ENCODE data around the gene NFU1.
A peak's percentile ranks its signal among the peaks of the same experiment; 100 is the strongest.

Gene NFU1

DNA sequence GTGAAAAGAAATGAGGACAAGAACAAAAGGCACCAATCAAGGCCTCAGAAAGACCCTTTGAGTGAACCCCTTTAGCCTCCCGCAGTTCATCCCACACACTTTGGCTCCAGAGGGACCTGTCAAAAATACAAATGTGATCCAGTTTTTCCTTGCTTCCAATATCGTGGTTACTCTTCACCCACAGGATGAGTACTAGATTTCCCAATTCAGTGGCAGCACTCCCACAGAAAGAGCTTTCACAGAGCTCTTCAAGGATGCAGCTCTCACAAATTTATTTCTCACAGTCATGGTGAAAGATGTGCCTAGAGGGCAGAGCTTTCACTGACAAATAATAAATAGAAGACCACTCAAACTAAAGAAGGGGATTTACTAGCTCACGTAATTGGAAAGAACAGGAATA lies 47.2 kb downstream of the NFU1 start:
- Histone ChIP-seq H3K79me2 (ENCODE audit: low read length) (peaks cover 26% of the 10 kb centered on the region), H3K4me2 (ENCODE audit: low read length) (no peak overlapping the region), H4K20me1 (ENCODE audit: insufficient read depth, low read length) (0 out of 2 replicates have a peak, but pooled peaks cover 3% of the 10 kb centered on the region), H3K4me3 (ENCODE audit: low read length) (no peak overlapping the region), H3K9me3 (ENCODE audit: insufficient read depth, low read length) (no peaks in the 10 kb centered on the region), H3K36me3 (replicated peaks; ENCODE audit: low read depth, low read length) (peaks cover 4% of the 10 kb centered on the region), H3K27me3 (ENCODE audit: low read depth, low read length) (no peaks in the 10 kb centered on the region), H2AFZ (ENCODE audit: low read depth, low read length) (no peak overlapping the region), H3K27ac (ENCODE audit: low read length) (no peak overlapping the region), H3K4me1 (ENCODE audit: low read length) (peaks cover 22% of the 10 kb centered on the region), H3K9ac (ENCODE audit: low read length) (no peak overlapping the region)
- TF ChIP-seq EZH2phosphoT487 (IDR thresholded peaks at IDR 0.05; ENCODE audit: low read depth), result no peak
- TF ChIP-seq, protein P1, sequence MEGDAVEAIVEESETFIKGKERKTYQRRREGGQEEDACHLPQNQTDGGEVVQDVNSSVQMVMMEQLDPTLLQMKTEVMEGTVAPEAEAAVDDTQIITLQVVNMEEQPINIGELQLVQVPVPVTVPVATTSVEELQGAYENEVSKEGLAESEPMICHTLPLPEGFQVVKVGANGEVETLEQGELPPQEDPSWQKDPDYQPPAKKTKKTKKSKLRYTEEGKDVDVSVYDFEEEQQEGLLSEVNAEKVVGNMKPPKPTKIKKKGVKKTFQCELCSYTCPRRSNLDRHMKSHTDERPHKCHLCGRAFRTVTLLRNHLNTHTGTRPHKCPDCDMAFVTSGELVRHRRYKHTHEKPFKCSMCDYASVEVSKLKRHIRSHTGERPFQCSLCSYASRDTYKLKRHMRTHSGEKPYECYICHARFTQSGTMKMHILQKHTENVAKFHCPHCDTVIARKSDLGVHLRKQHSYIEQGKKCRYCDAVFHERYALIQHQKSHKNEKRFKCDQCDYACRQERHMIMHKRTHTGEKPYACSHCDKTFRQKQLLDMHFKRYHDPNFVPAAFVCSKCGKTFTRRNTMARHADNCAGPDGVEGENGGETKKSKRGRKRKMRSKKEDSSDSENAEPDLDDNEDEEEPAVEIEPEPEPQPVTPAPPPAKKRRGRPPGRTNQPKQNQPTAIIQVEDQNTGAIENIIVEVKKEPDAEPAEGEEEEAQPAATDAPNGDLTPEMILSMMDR (IDR thresholded peaks at IDR 0.05; ENCODE audit: low read depth, low read length), result no peak

GRCh38 chr2:69389271-69389670 lies 48.0 kb downstream of the NFU1 start:
- Histone ChIP-seq H3K9ac (ENCODE audit: low read length) (no peak overlapping the region), H3K4me1 (ENCODE audit: low read length) (peaks cover 22% of the 10 kb centered on the region), H2AFZ (ENCODE audit: low read depth, low read length) (no peak overlapping the region), H3K4me2 (ENCODE audit: low read length) (no peak overlapping the region), H3K79me2 (ENCODE audit: low read length) (peaks cover 31% of the 10 kb centered on the region), H3K9me3 (ENCODE audit: insufficient read depth, low read length) (no peaks in the 10 kb centered on the region), H3K27me3 (ENCODE audit: low read depth, low read length) (no peaks in the 10 kb centered on the region), H4K20me1 (ENCODE audit: insufficient read depth, low read length) (0 out of 2 replicates have a peak, but pooled peaks cover 3% of the 10 kb centered on the region), H3K27ac (ENCODE audit: low read length) (no peak overlapping the region), H3K4me3 (ENCODE audit: low read length) (no peak overlapping the region), H3K36me3 (replicated peaks; ENCODE audit: low read depth, low read length) (no peaks in the 10 kb centered on the region)
- TF ChIP-seq, protein P1 (IDR thresholded peaks at IDR 0.05; ENCODE audit: low read depth, low read length), result no peak
- TF ChIP-seq EZH2phosphoT487 (IDR thresholded peaks at IDR 0.05; ENCODE audit: low read depth), result no peak

DNA sequence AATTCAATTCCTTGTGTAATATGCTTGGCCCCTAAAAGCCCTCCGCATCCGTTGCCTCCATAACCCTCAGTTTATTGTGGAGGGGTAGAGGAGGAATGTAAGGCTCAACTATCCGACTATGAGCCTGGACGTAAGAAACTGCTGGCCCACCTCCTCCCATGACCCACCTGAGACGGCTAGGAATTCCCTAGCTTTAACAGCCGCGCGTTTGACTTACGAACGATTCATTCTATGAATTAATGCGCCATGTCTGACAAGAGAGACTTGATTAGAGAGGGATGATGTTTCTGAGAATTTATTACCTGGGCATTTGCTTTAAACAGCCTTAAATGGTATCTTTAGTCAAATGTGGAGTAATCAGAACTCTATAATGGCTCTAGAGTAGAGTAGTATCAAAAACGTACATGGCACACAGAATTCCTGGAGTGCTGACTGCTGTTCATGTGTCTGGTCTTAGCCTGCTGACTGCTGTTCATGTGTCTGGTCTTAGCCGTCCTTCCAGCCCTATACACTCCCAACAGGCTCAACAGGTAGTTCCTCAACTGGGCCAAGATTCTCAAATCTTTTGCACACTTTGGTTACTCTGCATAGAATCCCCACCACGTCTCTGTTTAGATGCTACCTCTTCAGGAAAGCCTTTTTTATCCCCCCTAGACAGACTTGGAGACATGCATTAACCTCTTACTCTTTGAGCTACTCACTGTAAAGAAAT lies 49.3 kb downstream of the NFU1 start:
- peak overlapping the region; percentile 95 for H3K4me2 ChIP-seq (ENCODE audit: low read length)
- peak overlapping the region; percentile 42 for H3K27ac ChIP-seq (ENCODE audit: low read length)
- TF ChIP-seq EZH2phosphoT487 (IDR thresholded peaks at IDR 0.05; ENCODE audit: low read depth), result no peak
- TF ChIP-seq, protein P1 (IDR thresholded peaks at IDR 0.05; ENCODE audit: low read depth, low read length), result no peak
- peak overlapping the region; percentile 80 for H3K4me3 ChIP-seq (ENCODE audit: low read length)
- no peaks in the 10 kb centered on the region for H3K9me3 ChIP-seq (ENCODE audit: insufficient read depth, low read length)
- H3K9ac ChIP-seq (ENCODE audit: low read length), result peak overlapping the region; percentile 85
- no peaks in the 10 kb centered on the region for H3K36me3 ChIP-seq (replicated peaks; ENCODE audit: low read depth, low read length)
- peaks cover 39% of the 10 kb centered on the region for H3K79me2 ChIP-seq (ENCODE audit: low read length)
- peak overlapping the region; percentile 35 for H2AFZ ChIP-seq (ENCODE audit: low read depth, low read length)
- H4K20me1 ChIP-seq (ENCODE audit: insufficient read depth, low read length), result peaks cover 13% of the 10 kb centered on the region; the same call in 1 of the 2 replicates
- no peaks in the 10 kb centered on the region for H3K27me3 ChIP-seq (ENCODE audit: low read depth, low read length)
- peaks cover 26% of the 10 kb centered on the region for H3K4me1 ChIP-seq (ENCODE audit: low read length)

GRCh38 chr2:69386789-69387734 lies 50.2 kb downstream of the NFU1 start, which contains the start of gene GFPT1:
Gene GFPT1 (minus strand): TSS chr2:69387227. CDS start chr2:69387071, 156 bp downstream.
- no peaks in the 10 kb centered on the region for H3K9me3 ChIP-seq (ENCODE audit: insufficient read depth, low read length)
- no peaks in the 10 kb centered on the region for H3K27me3 ChIP-seq (ENCODE audit: low read depth, low read length)
- TF ChIP-seq, protein P1 (IDR thresholded peaks at IDR 0.05; ENCODE audit: low read depth, low read length), result no peak
- TF ChIP-seq EZH2phosphoT487 (IDR thresholded peaks at IDR 0.05; ENCODE audit: low read depth), result no peak
- H3K4me3 ChIP-seq (ENCODE audit: low read length), result peak within 1 kb of the TSS; percentile 80
- H3K9ac ChIP-seq (ENCODE audit: low read length), result peak within 1 kb of the TSS; percentile 85
- H3K4me1 ChIP-seq (ENCODE audit: low read length), result peaks cover 32% of the 10 kb centered on the region
- peak within 1 kb of the TSS; percentile 42 for H3K27ac ChIP-seq (ENCODE audit: low read length)
- no peaks in the 10 kb centered on the region for H3K36me3 ChIP-seq (replicated peaks; ENCODE audit: low read depth, low read length)
- H3K4me2 ChIP-seq (ENCODE audit: low read length), result peak within 1 kb of the TSS; percentile 95
- peaks cover 22% of the 10 kb centered on the region for H4K20me1 ChIP-seq (ENCODE audit: insufficient read depth, low read length)
- peak within 1 kb of the TSS; percentile 35 for H2AFZ ChIP-seq (ENCODE audit: low read depth, low read length)
- peaks cover 47% of the 10 kb centered on the region for H3K79me2 ChIP-seq (ENCODE audit: low read length)

All from OCI-LY3 (cell line).